SU-DHL-6 (cell line): Measurements from ENCODE around the gene TAF11.
"Not testable (repeated sequence)": the region's sequence is repeated elsewhere in the genome, so short reads cannot be mapped to it uniquely, and the experiment has no call there.

ENCODE experiments used
- H2AFZ ChIP-seq: fragments of 200-600 bp; sonication (generic); 2 replicates; pipeline ENCODE4 v1.6.1; 2014; ENCODE audit warnings: low read depth, mild to moderate bottlenecking, moderate library complexity, mixed read lengths, antibody characterized with exemption, low read length; ENCODE audit not compliant: severe bottlenecking
- H3F3A ChIP-seq: fragments of 200-600 bp; shearing (Covaris generic); 2 replicates; pipeline ENCODE4 v1.6.0; 2016; ENCODE audit warnings: antibody characterized with exemption, mild to moderate bottlenecking; ENCODE audit not compliant: insufficient read depth
- H3K27ac ChIP-seq: fragments of 200-600 bp; sonication (generic); 2 replicates; pipeline ENCODE4 v1.5.1; 2016; ENCODE audit warnings: low read depth, mild to moderate bottlenecking, low read length, moderate library complexity, mixed read lengths
- H3K27me3 ChIP-seq: fragments of 200-600 bp; sonication (generic), shearing (Covaris generic); 2 replicates; pipeline ENCODE4 v1.6.0; 2014; ENCODE audit warnings: mild to moderate bottlenecking, low read length
- H3K36me3 ChIP-seq: fragments of 200-600 bp; sonication (generic); 2 replicates; pipeline ENCODE4 v1.6.1; 2014; ENCODE audit warnings: mild to moderate bottlenecking, low read length, mixed read lengths
- H3K4me2 ChIP-seq: fragments of 300-600, 200-600 bp; shearing (Covaris generic), sonication (generic); 2 replicates; pipeline ENCODE4 v1.6.0; 2014; ENCODE audit warnings: low read length, low read depth, mild to moderate bottlenecking; ENCODE audit not compliant: poor library complexity, severe bottlenecking
- H3K4me3 ChIP-seq: fragments of 200-600 bp; sonication (generic); 2 replicates; pipeline ENCODE4 v1.5.1; 2014; ENCODE audit warnings: antibody characterized with exemption, low read length, mild to moderate bottlenecking, mixed read lengths; ENCODE audit not compliant: insufficient read depth, poor library complexity, severe bottlenecking
- H3K79me2 ChIP-seq: fragments of 200-600 bp; sonication (generic); 2 replicates; pipeline ENCODE4 v1.6.1; 2014; ENCODE audit warnings: mild to moderate bottlenecking, low read length, moderate library complexity; ENCODE audit not compliant: insufficient read depth
- H3K9ac ChIP-seq: fragments of 200-600 bp; sonication (generic); 2 replicates; pipeline ENCODE4 v1.7.0; 2014; ENCODE audit warnings: mild to moderate bottlenecking, low read length
- H3K9me2 ChIP-seq: fragments of 200-600 bp; sonication (generic); replicated peaks from 2 replicates; pipeline ENCODE4 v1.6.1; 2014; ENCODE audit warnings: low read length; ENCODE audit not compliant: insufficient read depth
- H3K9me3 ChIP-seq: fragments of 200-600 bp; sonication (generic); 2 replicates; pipeline ENCODE4 v1.6.1; 2014; ENCODE audit warnings: low read length, mixed read lengths; ENCODE audit not compliant: insufficient read depth
- H4K20me1 ChIP-seq: fragments of 200-600 bp; sonication (generic); 2 replicates; pipeline ENCODE4 v1.6.1; 2014; ENCODE audit warnings: low read depth, mild to moderate bottlenecking, antibody characterized with exemption, low read length, moderate library complexity, mixed read lengths
- EZH2phosphoT487 ChIP-seq: fragments of 200-600 bp; sonication (generic), shearing (Covaris generic); conservative IDR thresholded peaks from 2 replicates; pipeline ENCODE4 v1.6.1; 2018; ENCODE audit warnings: mild to moderate bottlenecking, antibody characterized with exemption, low read length, moderate library complexity, mixed read lengths
- TF ChIP-seq, protein P1 (sequence below): fragments of 200-600 bp; sonication (generic); IDR thresholded peaks from one replicate; pipeline ENCODE4 v1.5.1; 2017; ENCODE audit warnings: antibody characterized with exemption, mild to moderate bottlenecking, low read length, moderate library complexity; ENCODE audit not compliant: insufficient read depth, poor library complexity, severe bottlenecking

Gene TAF11

DNA sequence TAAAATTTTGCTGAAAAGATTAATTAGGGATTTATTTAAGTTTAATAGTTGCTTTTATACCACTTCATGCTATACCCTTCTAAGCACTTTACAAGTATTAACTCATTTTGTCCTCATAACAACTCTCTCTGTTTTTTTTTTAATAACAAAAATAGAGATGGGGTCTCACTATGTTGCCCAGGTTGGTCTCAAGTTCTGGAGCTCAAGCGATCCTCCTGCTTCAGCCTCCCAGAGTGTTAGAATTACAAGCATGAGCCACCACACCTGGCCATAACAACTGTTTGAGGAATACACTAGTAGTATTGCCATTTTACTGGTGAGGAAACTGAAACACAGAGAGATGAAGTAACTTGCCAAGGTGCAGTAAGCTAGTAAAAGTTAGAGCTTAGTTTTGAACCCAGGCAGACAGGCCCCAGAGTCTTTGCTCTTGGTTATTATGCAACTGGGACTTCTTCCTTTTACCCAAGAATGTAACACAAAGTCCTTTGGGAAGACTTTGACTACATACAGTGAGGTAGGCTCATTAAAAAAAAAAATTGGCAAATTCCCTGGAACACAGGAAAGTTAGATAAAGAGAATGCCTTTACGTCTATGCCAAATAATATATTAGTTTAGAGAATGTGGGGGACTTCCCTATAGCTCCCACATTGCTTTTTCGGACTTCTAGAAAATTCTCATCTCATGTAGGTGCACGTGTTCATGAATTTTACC lies 12.6 kb upstream of the TAF11 start:
- Histone ChIP-seq H2AFZ (no peak overlapping the region), H3K27me3 (no peaks in the 10 kb centered on the region), H3K4me2 (no peak overlapping the region), H3K36me3 (no peaks in the 10 kb centered on the region), H3K9ac (no peak overlapping the region), H3K9me2 (no peaks in the 10 kb centered on the region), H3K27ac (no peak overlapping the region), H3K79me2 (peaks cover 21% of the 10 kb centered on the region; the same call in 1 of the 2 replicates), H3K9me3 (no peaks in the 10 kb centered on the region), H3K4me3 (no peak overlapping the region), H4K20me1 (0 out of 2 replicates have a peak, but pooled peaks cover 8% of the 10 kb centered on the region), H3F3A (no peaks in the 10 kb centered on the region)
- TF ChIP-seq, protein P1, sequence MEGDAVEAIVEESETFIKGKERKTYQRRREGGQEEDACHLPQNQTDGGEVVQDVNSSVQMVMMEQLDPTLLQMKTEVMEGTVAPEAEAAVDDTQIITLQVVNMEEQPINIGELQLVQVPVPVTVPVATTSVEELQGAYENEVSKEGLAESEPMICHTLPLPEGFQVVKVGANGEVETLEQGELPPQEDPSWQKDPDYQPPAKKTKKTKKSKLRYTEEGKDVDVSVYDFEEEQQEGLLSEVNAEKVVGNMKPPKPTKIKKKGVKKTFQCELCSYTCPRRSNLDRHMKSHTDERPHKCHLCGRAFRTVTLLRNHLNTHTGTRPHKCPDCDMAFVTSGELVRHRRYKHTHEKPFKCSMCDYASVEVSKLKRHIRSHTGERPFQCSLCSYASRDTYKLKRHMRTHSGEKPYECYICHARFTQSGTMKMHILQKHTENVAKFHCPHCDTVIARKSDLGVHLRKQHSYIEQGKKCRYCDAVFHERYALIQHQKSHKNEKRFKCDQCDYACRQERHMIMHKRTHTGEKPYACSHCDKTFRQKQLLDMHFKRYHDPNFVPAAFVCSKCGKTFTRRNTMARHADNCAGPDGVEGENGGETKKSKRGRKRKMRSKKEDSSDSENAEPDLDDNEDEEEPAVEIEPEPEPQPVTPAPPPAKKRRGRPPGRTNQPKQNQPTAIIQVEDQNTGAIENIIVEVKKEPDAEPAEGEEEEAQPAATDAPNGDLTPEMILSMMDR: no peak
- TF ChIP-seq EZH2phosphoT487: no peak

- not testable (repeated sequence) for H2AFZ ChIP-seq, H3K9me2 ChIP-seq, H3K9me3 ChIP-seq, H3K4me2 ChIP-seq, H3K27ac ChIP-seq, H3K36me3 ChIP-seq, H3F3A ChIP-seq, H3K9ac ChIP-seq, H3K27me3 ChIP-seq, H4K20me1 ChIP-seq, H3K4me3 ChIP-seq
- peaks cover 25% of the 10 kb centered on the region; the same call in 1 of the 2 replicates for H3K79me2 ChIP-seq
Measured at GRCh38 chr6:34899748-34900147, 11.9 kb upstream of the TAF11 start.

- TF ChIP-seq, protein P1: no peak
- no peak for TF ChIP-seq EZH2phosphoT487
- H3K79me2 ChIP-seq: peaks cover 25% of the 10 kb centered on the region; the same call in 1 of the 2 replicates
- H3K27me3 ChIP-seq: no peaks in the 10 kb centered on the region
- no peaks in the 10 kb centered on the region for H3K36me3 ChIP-seq
- H4K20me1 ChIP-seq: peaks cover 8% of the 10 kb centered on the region; the same call in 1 of the 2 replicates
- no peak overlapping the region for H3K4me2 ChIP-seq
- H3K9me3 ChIP-seq: no peaks in the 10 kb centered on the region
- H3F3A ChIP-seq: no peaks in the 10 kb centered on the region
- H3K9ac ChIP-seq: no peak overlapping the region
- no peaks in the 10 kb centered on the region for H3K9me2 ChIP-seq
- no peak overlapping the region for H3K27ac ChIP-seq
- no peak overlapping the region for H3K4me3 ChIP-seq
- no peak overlapping the region for H2AFZ ChIP-seq
Measured at GRCh38 chr6:34897716-34898115, 9.9 kb upstream of the TAF11 start.

GRCh38 chr6:34897130-34897529 lies 9.3 kb upstream of the TAF11 start:
- H3K4me3 ChIP-seq: no peak overlapping the region

More at GRCh38 chr6:34897130-34897529, 9.3 kb upstream of the TAF11 start:
- TF ChIP-seq, protein P1: no peak
- TF ChIP-seq EZH2phosphoT487: no peak
- Histone ChIP-seq H3F3A (no peaks in the 10 kb centered on the region), H3K9me2 (no peaks in the 10 kb centered on the region), H2AFZ (no peak overlapping the region), H3K4me2 (no peak overlapping the region), H3K27me3 (no peaks in the 10 kb centered on the region), H3K36me3 (no peaks in the 10 kb centered on the region), H3K9ac (no peak overlapping the region), H3K9me3 (no peaks in the 10 kb centered on the region), H3K79me2 (peaks cover 25% of the 10 kb centered on the region; the same call in 1 of the 2 replicates), H3K27ac (no peak overlapping the region), H4K20me1 (peaks cover 8% of the 10 kb centered on the region; the same call in 1 of the 2 replicates)
